ENCODE data around the gene R3HDML. TPM values are rescaled to one million over a fixed set of nuclear protein-coding genes. Genes with fewer than 3 reads are reported as not detected.

Gene R3HDML
- total RNA-seq, 1 donor from 2014 or later = not detected

DNA sequence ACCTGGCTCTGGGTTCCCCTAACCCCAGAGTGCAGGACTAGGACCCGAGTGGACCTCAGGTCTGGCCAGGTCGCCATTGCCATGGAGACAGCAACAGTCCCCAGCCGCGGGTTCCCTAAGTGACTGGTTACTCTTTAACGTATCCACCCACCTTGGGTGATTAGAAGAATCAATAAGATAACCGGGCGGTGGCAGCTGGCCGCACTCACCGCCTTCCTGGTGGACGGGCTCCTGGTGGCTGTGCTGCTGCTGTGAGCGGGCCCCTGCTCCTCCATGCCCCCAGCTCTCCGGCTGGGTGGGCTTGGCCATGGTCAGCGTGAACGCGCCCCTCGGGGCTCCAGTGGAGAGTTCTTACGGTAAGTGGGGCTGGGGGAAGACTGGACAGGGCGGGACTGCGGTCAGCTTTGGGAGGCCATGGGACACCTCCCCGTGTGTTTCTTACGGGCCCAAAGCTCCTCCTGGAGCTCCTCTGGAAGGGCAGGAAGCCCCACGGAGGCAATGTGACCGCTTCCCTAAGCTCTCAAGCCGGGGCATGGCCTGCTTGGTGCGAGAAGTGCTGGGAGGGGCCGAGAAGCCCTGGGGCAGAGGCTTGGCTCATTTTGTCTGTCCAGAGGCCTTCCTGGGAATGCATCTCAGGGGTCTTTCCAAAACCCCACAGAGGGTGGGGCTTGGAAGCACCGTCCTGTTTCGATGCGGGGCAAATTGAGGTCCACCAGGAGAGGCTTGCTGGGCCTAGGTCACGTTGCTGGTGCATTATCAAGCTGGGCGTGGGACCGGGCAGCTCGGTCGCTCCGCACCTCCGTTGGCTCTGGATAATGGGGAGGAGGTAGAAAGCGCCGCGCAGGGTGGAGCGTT is 18.9 kb downstream of the R3HDML start, which contains the start of gene HNF4A:
HNF4A (plus strand) TSS at position 202 of the 855 bp plus-strand sequence; CDS start at position 308, 106 bp downstream.
- DNase-seq (ENCODE audit: low read depth) (no peak), FAIRE-seq (no peak)
- Histone ChIP-seq H3K36me3 (ENCODE audit: control insufficient read depth, insufficient read depth, low read length) (no peaks in the 10 kb centered on the region), H3K4me3 (ENCODE audit: low read depth, low read length) (no peak within 1 kb of the TSS), H3K27me3 (ENCODE audit: control insufficient read depth, insufficient read depth, low read length) (peaks cover 12% of the 10 kb centered on the region)
- TF ChIP-seq, protein P1, sequence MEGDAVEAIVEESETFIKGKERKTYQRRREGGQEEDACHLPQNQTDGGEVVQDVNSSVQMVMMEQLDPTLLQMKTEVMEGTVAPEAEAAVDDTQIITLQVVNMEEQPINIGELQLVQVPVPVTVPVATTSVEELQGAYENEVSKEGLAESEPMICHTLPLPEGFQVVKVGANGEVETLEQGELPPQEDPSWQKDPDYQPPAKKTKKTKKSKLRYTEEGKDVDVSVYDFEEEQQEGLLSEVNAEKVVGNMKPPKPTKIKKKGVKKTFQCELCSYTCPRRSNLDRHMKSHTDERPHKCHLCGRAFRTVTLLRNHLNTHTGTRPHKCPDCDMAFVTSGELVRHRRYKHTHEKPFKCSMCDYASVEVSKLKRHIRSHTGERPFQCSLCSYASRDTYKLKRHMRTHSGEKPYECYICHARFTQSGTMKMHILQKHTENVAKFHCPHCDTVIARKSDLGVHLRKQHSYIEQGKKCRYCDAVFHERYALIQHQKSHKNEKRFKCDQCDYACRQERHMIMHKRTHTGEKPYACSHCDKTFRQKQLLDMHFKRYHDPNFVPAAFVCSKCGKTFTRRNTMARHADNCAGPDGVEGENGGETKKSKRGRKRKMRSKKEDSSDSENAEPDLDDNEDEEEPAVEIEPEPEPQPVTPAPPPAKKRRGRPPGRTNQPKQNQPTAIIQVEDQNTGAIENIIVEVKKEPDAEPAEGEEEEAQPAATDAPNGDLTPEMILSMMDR (IDR thresholded peaks at IDR 0.05; ENCODE audit: insufficient read depth, low read length, severe bottlenecking) = no peak

DNA sequence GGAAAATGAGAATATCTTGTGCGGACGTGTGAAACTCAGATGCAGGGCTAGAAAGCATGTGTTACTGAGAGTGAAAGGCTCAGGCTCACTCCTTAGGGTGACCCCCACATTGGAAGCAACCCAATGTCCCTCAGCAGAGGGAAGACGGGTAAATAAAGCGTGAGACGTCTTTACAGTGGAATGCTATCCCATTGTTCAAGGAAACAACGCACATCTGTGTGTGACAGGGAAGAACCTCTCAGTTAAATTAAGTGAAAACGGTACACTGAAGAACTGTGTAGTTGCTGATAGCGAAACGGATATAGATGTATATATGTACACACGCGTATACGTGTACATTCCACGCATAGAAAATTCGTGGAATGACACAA is 19.5 kb downstream of the R3HDML start:
- Histone ChIP-seq H3K27me3 (ENCODE audit: control insufficient read depth, insufficient read depth, low read length) (peaks cover 12% of the 10 kb centered on the region), H3K36me3 (ENCODE audit: control insufficient read depth, insufficient read depth, low read length) (no peaks in the 10 kb centered on the region), H3K4me3 (ENCODE audit: low read depth, low read length) (no peak overlapping the region)
- TF ChIP-seq, protein P1 (IDR thresholded peaks at IDR 0.05; ENCODE audit: insufficient read depth, low read length, severe bottlenecking) = no peak
- FAIRE-seq = no peak
- DNase-seq (ENCODE audit: low read depth) = no peak

DNA sequence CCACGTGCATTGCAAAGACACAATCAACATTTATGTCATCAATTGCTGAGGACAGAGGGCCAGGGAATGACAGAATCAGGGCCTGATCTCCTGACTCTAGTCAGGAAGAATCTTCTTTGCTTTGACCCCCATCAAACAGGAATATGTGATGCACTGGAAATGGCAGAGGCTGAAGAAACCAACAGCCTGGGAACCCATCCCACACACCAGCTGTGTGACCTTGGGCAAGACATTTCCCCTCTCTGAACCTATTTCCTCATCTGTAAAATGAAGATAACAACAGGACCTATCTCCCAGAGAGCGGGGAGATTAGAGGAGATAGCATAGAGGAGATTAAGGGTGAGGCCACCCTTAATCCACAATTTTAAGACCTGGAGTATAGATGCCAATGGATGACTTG is 20.2 kb downstream of the R3HDML start:
- H3K4me3 ChIP-seq (ENCODE audit: low read depth, low read length) = no peak overlapping the region
- FAIRE-seq (no peak), DNase-seq (ENCODE audit: low read depth) (no peak)
- H3K36me3 ChIP-seq (ENCODE audit: control insufficient read depth, insufficient read depth, low read length) = no peaks in the 10 kb centered on the region
- TF ChIP-seq, protein P1 (IDR thresholded peaks at IDR 0.05; ENCODE audit: insufficient read depth, low read length, severe bottlenecking) = no peak
- H3K27me3 ChIP-seq (ENCODE audit: control insufficient read depth, insufficient read depth, low read length) = peaks cover 12% of the 10 kb centered on the region

DNA sequence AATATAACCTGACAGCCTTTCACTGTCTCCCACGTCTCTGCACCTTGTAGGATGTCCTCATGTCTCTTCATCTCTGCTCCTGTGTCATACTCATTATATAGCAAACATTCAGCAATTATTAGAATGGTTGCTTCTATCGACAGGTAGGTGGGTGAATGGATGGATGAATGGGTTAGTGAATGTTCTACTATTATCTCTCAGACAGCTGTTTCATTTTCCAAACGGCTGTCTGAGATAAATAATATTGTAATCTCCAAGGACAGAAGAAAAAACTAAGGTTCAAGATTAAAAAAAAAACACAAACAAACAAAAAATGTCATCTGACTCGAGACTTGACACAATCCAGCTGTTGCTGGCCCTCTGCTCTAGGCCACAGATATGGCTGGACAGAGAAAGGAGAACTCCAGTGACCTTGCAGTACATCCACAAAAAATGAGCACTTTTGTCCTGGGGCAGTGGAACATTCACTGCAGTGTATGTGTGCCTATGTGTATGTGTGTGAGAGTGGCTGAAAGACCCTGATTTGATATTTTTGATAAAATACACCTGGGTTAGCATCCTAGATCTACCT is 20.8 kb downstream of the R3HDML start:
- H3K27me3 ChIP-seq (ENCODE audit: control insufficient read depth, insufficient read depth, low read length) = peaks cover 12% of the 10 kb centered on the region
- H3K4me3 ChIP-seq (ENCODE audit: low read depth, low read length) = no peak overlapping the region
- FAIRE-seq = no peak
- no peak for DNase-seq (ENCODE audit: low read depth)
- no peaks in the 10 kb centered on the region for H3K36me3 ChIP-seq (ENCODE audit: control insufficient read depth, insufficient read depth, low read length)
- TF ChIP-seq, protein P1 (IDR thresholded peaks at IDR 0.05; ENCODE audit: insufficient read depth, low read length, severe bottlenecking) = no peak

DNA sequence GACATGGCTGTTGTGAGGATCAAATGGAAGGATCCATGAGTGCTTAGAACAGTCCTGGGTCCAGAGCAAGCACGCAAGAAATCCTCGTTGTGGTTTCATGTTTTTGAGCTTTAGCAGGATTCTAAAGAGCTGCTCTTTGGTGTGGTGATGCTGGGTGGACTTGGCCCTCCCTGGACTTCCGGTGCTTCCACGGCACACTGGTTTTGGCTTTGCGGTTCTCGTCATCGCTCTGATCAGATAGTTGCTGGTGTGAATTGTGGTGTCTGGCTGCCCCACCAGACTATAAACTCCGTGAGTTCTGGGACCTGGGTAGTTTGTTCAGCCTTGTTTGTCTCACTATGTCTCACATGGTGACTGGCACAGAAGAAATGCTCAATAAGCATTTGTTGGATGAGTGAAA is 21.9 kb downstream of the R3HDML start:
- no peak for DNase-seq (ENCODE audit: low read depth)
- FAIRE-seq = no peak
- TF ChIP-seq, protein P1 (IDR thresholded peaks at IDR 0.05; ENCODE audit: insufficient read depth, low read length, severe bottlenecking) = no peak

More for the DNA sequence above, 21.9 kb downstream of the R3HDML start:
- Histone ChIP-seq H3K36me3 (ENCODE audit: control insufficient read depth, insufficient read depth, low read length) (no peaks in the 10 kb centered on the region), H3K4me3 (ENCODE audit: low read depth, low read length) (no peak overlapping the region), H3K27me3 (ENCODE audit: control insufficient read depth, insufficient read depth, low read length) (peaks cover 12% of the 10 kb centered on the region)

Data from bronchial epithelial cell (primary cell).